Astrocyte (in vitro differentiated cells and primary cell): ENCODE data around the gene TLR6. TPM values are rescaled to one million over a fixed set of nuclear protein-coding genes. Genes with fewer than 3 reads are reported as not detected.

Experiments used
- DNase-seq: peaks from one replicate; pipeline ENCODE4 v3.0.0-alpha.2; 2010; ENCODE audit warnings: low read depth
- FAIRE-seq: peaks from 2 replicates; lab custom pipeline; 2011; peaks lifted over from hg19 to GRCh38; lab: Jason Lieb, UNC
- H2AFZ ChIP-seq: 2 replicates; pipeline ENCODE4 v1.6.0; 2012; ENCODE audit warnings: low read depth, low read length, inconsistent platforms
- H3K27ac ChIP-seq: 2 replicates; pipeline ENCODE4 v1.5.1; 2011; ENCODE audit warnings: low read depth, low read length, inconsistent platforms
- H3K27me3 ChIP-seq: 2 replicates; pipeline ENCODE4 v1.6.0; 2011; ENCODE audit warnings: low read length, inconsistent platforms; ENCODE audit not compliant: insufficient read depth
- H3K36me3 ChIP-seq: 2 replicates; pipeline ENCODE4 v1.5.1; 2011; ENCODE audit warnings: low read length, inconsistent platforms; ENCODE audit not compliant: insufficient read depth
- H3K4me1 ChIP-seq: 2 replicates; pipeline ENCODE4 v1.5.1; 2011; ENCODE audit warnings: low read length, inconsistent platforms; ENCODE audit not compliant: insufficient read depth
- H3K4me2 ChIP-seq: 2 replicates; pipeline ENCODE4 v1.6.0; 2012; ENCODE audit warnings: low read length, inconsistent platforms
- H3K4me3 ChIP-seq: 2 replicates; pipeline ENCODE4 v1.5.1; 2011; ENCODE audit warnings: low read depth, mild to moderate bottlenecking, low read length, inconsistent platforms; ENCODE audit not compliant: insufficient read depth
- H3K79me2 ChIP-seq: 2 replicates; pipeline ENCODE4 v1.6.0; 2012; ENCODE audit warnings: mild to moderate bottlenecking, low read length, inconsistent platforms; ENCODE audit not compliant: insufficient read depth
- H3K9ac ChIP-seq: 2 replicates; pipeline ENCODE4 v1.6.0; 2012; ENCODE audit warnings: mild to moderate bottlenecking, low read length, inconsistent platforms
- H3K9me3 ChIP-seq: 2 replicates; pipeline ENCODE4 v1.5.1; 2012; ENCODE audit warnings: low read depth, mild to moderate bottlenecking, low read length, inconsistent platforms; ENCODE audit not compliant: insufficient read depth
- H4K20me1 ChIP-seq: 2 replicates; pipeline ENCODE4 v1.6.0; 2012; ENCODE audit warnings: low read length, inconsistent platforms; ENCODE audit not compliant: insufficient read depth
- H3K27ac Mint-ChIP-seq: one replicate; pipeline ENCODE4 v1.8.0; 2021; ENCODE audit warnings: mild to moderate bottlenecking, mixed read lengths; ENCODE audit not compliant: unreplicated experiment
- H3K27me3 Mint-ChIP-seq: one replicate; pipeline ENCODE4 v1.8.0; 2021; ENCODE audit warnings: low read depth, mixed read lengths; ENCODE audit not compliant: unreplicated experiment
- H3K36me3 Mint-ChIP-seq: one replicate; pipeline ENCODE4 v1.8.0; 2021; ENCODE audit warnings: low read depth, mixed read lengths; ENCODE audit not compliant: unreplicated experiment
- H3K4me1 Mint-ChIP-seq: one replicate; pipeline ENCODE4 v1.8.0; 2021; ENCODE audit warnings: low read depth, mixed read lengths; ENCODE audit not compliant: unreplicated experiment
- H3K4me3 Mint-ChIP-seq: one replicate; pipeline ENCODE4 v1.8.0; 2021; ENCODE audit warnings: mild to moderate bottlenecking, moderate library complexity, mixed read lengths; ENCODE audit not compliant: unreplicated experiment
- H3K9me3 Mint-ChIP-seq: one replicate; pipeline ENCODE4 v1.8.0; 2021; ENCODE audit warnings: mild to moderate bottlenecking, mixed read lengths; ENCODE audit not compliant: unreplicated experiment
- CTCF ChIP-seq: IDR thresholded peaks from 2 replicates; pipeline ENCODE4 v1.5.1; 2011; ENCODE audit warnings: low read depth, mild to moderate bottlenecking, inconsistent platforms, low read length, moderate library complexity; ENCODE audit not compliant: insufficient read depth
- EZH2 ChIP-seq: IDR thresholded peaks from 2 replicates; pipeline ENCODE4 v1.6.1; 2012; ENCODE audit warnings: mild to moderate bottlenecking, low read length, inconsistent platforms; ENCODE audit not compliant: insufficient read depth
- total RNA-seq: library from RNA; stranded (reverse); gene quantifications from 2 replicates; pipeline ENCODE4 v1.2.1, GENCODE V29; 2021

Gene TLR6
- total RNA-seq, 1 donor from 2014 or later = 3.8 TPM

- no peaks in the 10 kb centered on the region for H4K20me1 ChIP-seq
- FAIRE-seq = peak; percentile 87
- H3K9me3 Mint-ChIP-seq = no peaks in the 10 kb centered on the region
- H3K27ac ChIP-seq = peak overlapping the region; percentile 82
- no peaks in the 10 kb centered on the region for H3K9me3 ChIP-seq
- no peaks in the 10 kb centered on the region for H3K36me3 Mint-ChIP-seq
- H3K27ac Mint-ChIP-seq = peak overlapping the region; percentile 85
- H3K27me3 ChIP-seq = no peaks in the 10 kb centered on the region
- H2AFZ ChIP-seq = peak overlapping the region; percentile 31
- H3K4me3 Mint-ChIP-seq = no peak overlapping the region
- H3K4me2 ChIP-seq = peak overlapping the region; percentile 70
- peaks cover 31% of the 10 kb centered on the region for H3K4me1 Mint-ChIP-seq
- H3K27me3 Mint-ChIP-seq = no peaks in the 10 kb centered on the region
- H3K9ac ChIP-seq = peak overlapping the region; percentile 51
- H3K4me3 ChIP-seq = peak overlapping the region; percentile 43
- no peak for DNase-seq
- H3K4me1 ChIP-seq = peaks cover 22% of the 10 kb centered on the region
- TF ChIP-seq CTCF = no peak
- no peak for TF ChIP-seq EZH2
- H3K79me2 ChIP-seq = no peaks in the 10 kb centered on the region
- no peaks in the 10 kb centered on the region for H3K36me3 ChIP-seq
Measured at GRCh38 chr4:38858097-38858420, 1.4 kb upstream of the TLR6 start.

- no peaks in the 10 kb centered on the region for H3K27me3 Mint-ChIP-seq
- peaks cover 31% of the 10 kb centered on the region for H3K4me1 Mint-ChIP-seq
- Histone ChIP-seq H3K27me3 (no peaks in the 10 kb centered on the region), H3K9me3 (no peaks in the 10 kb centered on the region), H3K9ac (peak overlapping the region; percentile 51), H4K20me1 (no peaks in the 10 kb centered on the region), H3K79me2 (no peaks in the 10 kb centered on the region), H3K4me3 (peak overlapping the region; percentile 43), H3K4me1 (peaks cover 22% of the 10 kb centered on the region), H3K4me2 (peak overlapping the region; percentile 70), H3K27ac (peak overlapping the region; percentile 82), H3K36me3 (no peaks in the 10 kb centered on the region), H2AFZ (peak overlapping the region; percentile 31)
- peak; percentile 58 for FAIRE-seq
- H3K9me3 Mint-ChIP-seq = no peaks in the 10 kb centered on the region
- H3K36me3 Mint-ChIP-seq = no peaks in the 10 kb centered on the region
- TF ChIP-seq CTCF (no peak), EZH2 (no peak)
- H3K27ac Mint-ChIP-seq = peak overlapping the region; percentile 85
- peak; percentile 88 for DNase-seq
- H3K4me3 Mint-ChIP-seq = peak overlapping the region; percentile 70
Measured at GRCh38 chr4:38857354-38858096, 908 bp upstream of the TLR6 start.

DNA sequence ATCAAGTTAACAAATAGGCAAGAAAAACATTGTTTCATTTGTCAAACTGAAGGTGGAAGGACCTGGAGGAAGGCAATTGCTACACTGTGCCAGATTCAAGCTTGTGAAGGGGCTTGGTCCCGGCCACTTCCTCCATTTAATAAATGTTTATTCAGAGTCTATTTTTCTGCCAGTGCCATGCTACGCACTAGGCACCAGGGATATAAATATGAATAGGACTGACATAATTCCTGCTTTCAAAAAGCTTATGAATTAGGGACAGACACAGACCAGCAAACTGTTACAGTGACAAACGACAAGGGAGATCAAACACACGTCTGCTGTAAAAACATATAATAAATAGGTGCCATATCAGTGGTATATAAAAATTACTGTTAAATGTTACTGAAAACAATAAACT, 571 bp downstream of the TLR6 start:
- Histone ChIP-seq H3K36me3 (no peaks in the 10 kb centered on the region), H2AFZ (no peak overlapping the region), H3K4me2 (peak overlapping the region; percentile 70), H3K27ac (no peak overlapping the region), H3K4me3 (no peak overlapping the region), H3K4me1 (peaks cover 22% of the 10 kb centered on the region), H3K9me3 (no peaks in the 10 kb centered on the region), H3K79me2 (no peaks in the 10 kb centered on the region), H3K27me3 (no peaks in the 10 kb centered on the region), H4K20me1 (no peaks in the 10 kb centered on the region), H3K9ac (no peak overlapping the region)
- Mint-ChIP-seq H3K36me3 (no peaks in the 10 kb centered on the region), H3K9me3 (peaks cover 4% of the 10 kb centered on the region), H3K27me3 (no peaks in the 10 kb centered on the region), H3K4me3 (peak overlapping the region; percentile 1), H3K27ac (peak overlapping the region; percentile 75), H3K4me1 (peaks cover 25% of the 10 kb centered on the region)
- DNase-seq (no peak), FAIRE-seq (no peak)
- TF ChIP-seq EZH2 (no peak), CTCF (no peak)
